GM12891 (cell line): ENCODE data around the gene PLA2G2A.

Experiments used
- PAX5 ChIP-seq: IDR thresholded peaks from 2 replicates; pipeline ENCODE4 v1.6.1; 2011; ENCODE audit warnings: low read length, moderate library complexity, mild to moderate bottlenecking; ENCODE audit not compliant: insufficient read depth, severe bottlenecking
- POLR2A ChIP-seq: IDR thresholded peaks from 2 replicates; pipeline ENCODE4 v1.6.1; 2011; ENCODE audit warnings: low read depth, low read length, control low read depth
- POLR2AphosphoS5 ChIP-seq: IDR thresholded peaks from 2 replicates; pipeline ENCODE4 v1.6.1; 2011; ENCODE audit warnings: low read depth, low read length, control low read depth
- SPI1 ChIP-seq: IDR thresholded peaks from 2 replicates; pipeline ENCODE4 v1.6.1; 2011; ENCODE audit warnings: low read depth, low read length, control low read depth
- TAF1 ChIP-seq: IDR thresholded peaks from 2 replicates; pipeline ENCODE4 v1.6.1; 2011; ENCODE audit warnings: low read depth, low read length, control low read depth

GRCh38 chr1:19936061-19936750 is 43.2 kb downstream of the PLA2G2A start:
- TF ChIP-seq POLR2A (no peak), TAF1 (no peak), SPI1 (peak; percentile 39; the same call in 1 of the 2 replicates), POLR2AphosphoS5 (no peak), PAX5 (no peak)
